Stimulated activated effector memory CD8-positive, alpha-beta T cell treated with anti-CD3 and anti-CD28 coated beads, Interleukin-12 subunit alpha, Interleukin-12 subunit beta, amount 100 ng/mL, for 72 hours (primary cell): ENCODE results near the gene CNTN4.

Experiments used
- ATAC-seq: fragments of 150-1000 bp; cut with Tn5 transposase; 2 replicates; pipeline ENCODE4 v1.10.0; 2021
- DNase-seq, 2 donors: peaks; one replicate each; pipeline ENCODE4 v3.0.0; 2021 to 2022; ENCODE audit warnings: low spot score in 2 of 2
- H3K27ac Mint-ChIP-seq: one replicate; pipeline ENCODE4 v1.8.0; 2022; ENCODE audit warnings: mild to moderate bottlenecking, mixed read lengths
- H3K36me3 Mint-ChIP-seq: one replicate; pipeline ENCODE4 v1.8.0; 2022; ENCODE audit warnings: mild to moderate bottlenecking, mixed read lengths
- H3K4me1 Mint-ChIP-seq: one replicate; pipeline ENCODE4 v1.8.0; 2022; ENCODE audit warnings: mixed read lengths
- H3K4me3 Mint-ChIP-seq: one replicate; pipeline ENCODE4 v1.8.0; 2022; ENCODE audit warnings: mild to moderate bottlenecking, mixed read lengths
- H3K9me3 Mint-ChIP-seq: one replicate; pipeline ENCODE4 v1.8.0; 2022; ENCODE audit warnings: mixed read lengths

The CNTN4 gene

GRCh38 chr3:3013317-3014052, 914.8 kb downstream of the CNTN4 start:
- ATAC-seq (no peak), DNase-seq (no peak)
- no peaks in the 10 kb centered on the region for H3K4me1 Mint-ChIP-seq
- H3K36me3 Mint-ChIP-seq = no peaks in the 10 kb centered on the region
- H3K27ac Mint-ChIP-seq = no peak overlapping the region
- H3K9me3 Mint-ChIP-seq = no peaks in the 10 kb centered on the region
- H3K4me3 Mint-ChIP-seq = no peak overlapping the region

DNA sequence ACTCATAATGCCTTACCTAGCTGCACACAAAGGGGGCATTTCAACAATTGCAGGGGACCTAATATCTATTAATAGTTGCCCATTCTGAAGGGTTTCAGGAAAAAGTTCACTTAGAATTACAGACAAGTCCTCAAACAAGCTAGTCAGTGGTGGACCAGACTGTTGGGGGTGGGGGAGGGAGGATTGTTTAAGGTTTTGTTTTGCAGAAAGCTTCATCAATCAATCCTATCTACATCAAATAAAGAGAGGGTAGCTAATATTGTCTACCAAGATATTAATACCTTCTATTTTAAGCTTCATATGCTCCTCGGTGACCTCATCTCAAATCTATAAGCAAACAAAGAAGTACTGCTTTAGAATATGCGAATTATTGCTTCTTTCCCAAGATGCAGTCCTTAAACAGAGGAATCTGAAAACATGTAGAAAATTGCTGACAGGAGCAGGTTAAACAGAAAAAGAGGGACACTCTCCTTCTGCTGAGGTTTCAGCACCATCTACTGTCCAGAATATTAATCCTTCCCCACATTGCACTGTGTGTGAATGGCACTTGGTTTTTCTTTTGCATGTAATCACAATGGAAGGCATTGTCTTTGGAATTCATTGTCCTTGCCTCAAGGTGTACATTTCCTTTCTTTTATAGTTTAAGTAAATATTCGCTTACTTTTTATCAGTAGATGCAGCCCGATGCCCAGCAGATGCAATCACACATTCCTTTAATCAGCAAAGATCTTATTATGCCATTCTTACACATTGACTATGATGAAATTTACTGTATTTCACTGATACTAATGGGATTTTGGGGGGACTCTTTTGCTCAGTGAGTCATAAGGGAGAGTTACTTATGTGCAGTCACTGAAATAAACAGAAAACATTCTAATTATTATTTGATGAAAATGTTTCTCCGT, 916.8 kb downstream of the CNTN4 start:
- H3K4me3 Mint-ChIP-seq = no peak overlapping the region
- H3K9me3 Mint-ChIP-seq = no peaks in the 10 kb centered on the region
- DNase-seq = no peak
- H3K27ac Mint-ChIP-seq = no peak overlapping the region
- H3K4me1 Mint-ChIP-seq = no peaks in the 10 kb centered on the region
- no peaks in the 10 kb centered on the region for H3K36me3 Mint-ChIP-seq
- ATAC-seq = peak; percentile 49

GRCh38 chr3:3016226-3016625, 917.6 kb downstream of the CNTN4 start:
- H3K36me3 Mint-ChIP-seq = no peaks in the 10 kb centered on the region

GRCh38 chr3:3020209-3020608, 921.5 kb downstream of the CNTN4 start:
- Mint-ChIP-seq H3K36me3 (no peaks in the 10 kb centered on the region), H3K9me3 (no peaks in the 10 kb centered on the region), H3K27ac (no peak overlapping the region), H3K4me1 (no peaks in the 10 kb centered on the region), H3K4me3 (no peak overlapping the region)
- DNase-seq (no peak), ATAC-seq (no peak)

More at GRCh38 chr3:3016226-3016625, 917.6 kb downstream of the CNTN4 start:
- ATAC-seq (no peak), DNase-seq (no peak)
- H3K4me3 Mint-ChIP-seq = no peak overlapping the region
- H3K9me3 Mint-ChIP-seq = no peaks in the 10 kb centered on the region
- H3K4me1 Mint-ChIP-seq = no peaks in the 10 kb centered on the region
- H3K27ac Mint-ChIP-seq = no peak overlapping the region

GRCh38 chr3:3023111-3023745, 924.6 kb downstream of the CNTN4 start:
- Mint-ChIP-seq H3K27ac (no peak overlapping the region), H3K4me3 (no peak overlapping the region), H3K36me3 (no peaks in the 10 kb centered on the region), H3K4me1 (peaks cover 7% of the 10 kb centered on the region), H3K9me3 (no peaks in the 10 kb centered on the region)
- DNase-seq = no peak
- no peak for ATAC-seq

- DNase-seq (no peak), ATAC-seq (peak; percentile 83)
- Mint-ChIP-seq H3K27ac (peak overlapping the region; percentile 18), H3K4me3 (peak overlapping the region; percentile 31), H3K9me3 (no peaks in the 10 kb centered on the region), H3K36me3 (no peaks in the 10 kb centered on the region), H3K4me1 (peaks cover 10% of the 10 kb centered on the region)
Measured at GRCh38 chr3:3027976-3028567, 929.4 kb downstream of the CNTN4 start.

- Mint-ChIP-seq H3K36me3 (no peaks in the 10 kb centered on the region), H3K9me3 (no peaks in the 10 kb centered on the region)
- no peak for ATAC-seq
Measured at GRCh38 chr3:3031326-3031725, 932.7 kb downstream of the CNTN4 start.

DNA sequence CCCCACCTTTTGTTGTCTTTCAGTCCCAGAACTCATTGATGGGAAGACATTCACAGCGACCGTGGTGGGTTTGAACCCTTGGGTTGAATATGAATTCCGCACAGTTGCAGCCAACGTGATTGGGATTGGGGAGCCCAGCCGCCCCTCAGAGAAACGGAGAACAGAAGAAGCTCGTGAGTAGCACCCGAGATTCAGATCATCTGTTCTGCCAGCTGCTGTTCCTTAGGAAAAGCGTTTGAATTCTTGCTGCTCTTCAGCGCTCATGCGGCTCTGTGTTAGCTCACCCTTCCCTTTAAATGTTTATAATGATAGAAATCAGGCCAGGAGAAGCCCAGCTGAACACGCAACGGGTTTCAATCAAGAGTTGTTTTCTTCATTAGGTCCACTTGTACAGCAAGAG, 938.5 kb downstream of the CNTN4 start:
- H3K9me3 Mint-ChIP-seq = no peaks in the 10 kb centered on the region

More at GRCh38 chr3:3031326-3031725, 932.7 kb downstream of the CNTN4 start:
- Mint-ChIP-seq H3K4me1 (peaks cover 10% of the 10 kb centered on the region), H3K4me3 (no peak overlapping the region), H3K27ac (no peak overlapping the region)
- DNase-seq = no peak

GRCh38 chr3:3038201-3038991, 939.7 kb downstream of the CNTN4 start:
- no peak for DNase-seq
- Mint-ChIP-seq H3K4me1 (no peaks in the 10 kb centered on the region), H3K4me3 (no peak overlapping the region), H3K27ac (no peak overlapping the region), H3K36me3 (no peaks in the 10 kb centered on the region), H3K9me3 (no peaks in the 10 kb centered on the region)
- ATAC-seq = no peak

More for the DNA sequence above, 938.5 kb downstream of the CNTN4 start:
- DNase-seq (no peak), ATAC-seq (no peak)
- no peak overlapping the region for H3K27ac Mint-ChIP-seq
- H3K36me3 Mint-ChIP-seq = no peaks in the 10 kb centered on the region
- no peak overlapping the region for H3K4me3 Mint-ChIP-seq
- H3K4me1 Mint-ChIP-seq = no peaks in the 10 kb centered on the region

GRCh38 chr3:3053974-3054373, 955.3 kb downstream of the CNTN4 start:
- ATAC-seq = peak; percentile 61
- H3K4me3 Mint-ChIP-seq = no peak overlapping the region
- no peak for DNase-seq
- no peaks in the 10 kb centered on the region for H3K9me3 Mint-ChIP-seq
- peaks cover 7% of the 10 kb centered on the region for H3K4me1 Mint-ChIP-seq
- no peak overlapping the region for H3K27ac Mint-ChIP-seq
- H3K36me3 Mint-ChIP-seq = no peaks in the 10 kb centered on the region

- Mint-ChIP-seq H3K27ac (no peak overlapping the region), H3K4me3 (no peak overlapping the region), H3K9me3 (no peaks in the 10 kb centered on the region), H3K4me1 (no peaks in the 10 kb centered on the region), H3K36me3 (no peaks in the 10 kb centered on the region)
- ATAC-seq (no peak), DNase-seq (no peak)
Measured at GRCh38 chr3:3059645-3060044, 961.0 kb downstream of the CNTN4 start.

DNA sequence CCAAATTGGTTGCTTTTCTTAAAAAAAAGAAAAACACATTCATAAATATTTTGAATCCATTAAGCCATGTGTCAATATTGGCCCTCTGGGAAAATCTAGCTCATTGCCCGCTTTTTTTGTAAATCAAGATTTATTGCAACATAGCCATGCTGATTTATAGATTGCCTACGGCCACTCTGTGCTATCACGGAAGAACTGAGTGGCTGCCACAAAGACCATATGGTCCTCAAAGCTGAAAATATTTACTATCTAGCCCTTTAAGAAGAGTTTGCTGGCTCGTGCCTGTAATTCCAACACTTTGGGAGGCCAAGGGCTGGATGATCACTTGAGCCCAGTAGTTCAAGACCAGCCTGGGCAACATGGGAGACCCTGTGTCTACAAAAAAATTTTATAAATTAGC, 965.6 kb downstream of the CNTN4 start:
- H3K4me3 Mint-ChIP-seq = no peak overlapping the region
- ATAC-seq (no peak), DNase-seq (no peak)
- no peak overlapping the region for H3K27ac Mint-ChIP-seq
- H3K36me3 Mint-ChIP-seq = no peaks in the 10 kb centered on the region
- H3K9me3 Mint-ChIP-seq = no peaks in the 10 kb centered on the region
- no peaks in the 10 kb centered on the region for H3K4me1 Mint-ChIP-seq

DNA sequence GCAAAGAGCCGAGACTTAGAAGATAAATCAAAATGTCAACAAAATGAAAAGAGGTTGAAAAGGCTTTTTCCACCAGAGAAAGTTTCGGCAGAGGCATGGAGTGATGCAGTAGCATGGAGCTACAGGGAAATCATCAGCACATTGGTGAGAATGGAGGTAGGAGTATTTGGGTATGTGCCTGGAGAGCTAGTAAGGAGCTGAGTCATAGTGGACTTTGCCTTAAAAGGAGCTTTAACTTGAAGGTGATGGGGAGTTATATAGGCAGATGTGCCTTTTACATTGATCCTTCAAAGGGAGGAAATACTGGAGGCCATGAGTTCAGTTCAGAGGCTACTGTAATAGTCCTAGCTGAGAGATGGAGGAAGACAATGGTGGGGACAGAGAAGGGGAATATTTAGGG, 967.2 kb downstream of the CNTN4 start:
- DNase-seq = no peak
- H3K27ac Mint-ChIP-seq = no peak overlapping the region
- no peaks in the 10 kb centered on the region for H3K4me1 Mint-ChIP-seq
- H3K4me3 Mint-ChIP-seq = no peak overlapping the region
- H3K36me3 Mint-ChIP-seq = no peaks in the 10 kb centered on the region
- no peak for ATAC-seq
- no peaks in the 10 kb centered on the region for H3K9me3 Mint-ChIP-seq

- H3K4me3 Mint-ChIP-seq = no peak overlapping the region
- DNase-seq (no peak), ATAC-seq (no peak)
- no peak overlapping the region for H3K27ac Mint-ChIP-seq
- no peaks in the 10 kb centered on the region for H3K36me3 Mint-ChIP-seq
- H3K9me3 Mint-ChIP-seq = no peaks in the 10 kb centered on the region
- H3K4me1 Mint-ChIP-seq = no peaks in the 10 kb centered on the region
Measured at GRCh38 chr3:3066378-3066777, 967.7 kb downstream of the CNTN4 start.
